GM12801 (cell line): ENCODE measurements around the gene EMILIN2.

Experiments
- TF ChIP-seq, protein P1 (sequence below): IDR thresholded peaks from one replicate; pipeline ENCODE4 v1.5.1; 2011; ENCODE audit warnings: control low read depth; ENCODE audit not compliant: insufficient read length; ENCODE audit errors: extremely low read depth

Gene EMILIN2

DNA sequence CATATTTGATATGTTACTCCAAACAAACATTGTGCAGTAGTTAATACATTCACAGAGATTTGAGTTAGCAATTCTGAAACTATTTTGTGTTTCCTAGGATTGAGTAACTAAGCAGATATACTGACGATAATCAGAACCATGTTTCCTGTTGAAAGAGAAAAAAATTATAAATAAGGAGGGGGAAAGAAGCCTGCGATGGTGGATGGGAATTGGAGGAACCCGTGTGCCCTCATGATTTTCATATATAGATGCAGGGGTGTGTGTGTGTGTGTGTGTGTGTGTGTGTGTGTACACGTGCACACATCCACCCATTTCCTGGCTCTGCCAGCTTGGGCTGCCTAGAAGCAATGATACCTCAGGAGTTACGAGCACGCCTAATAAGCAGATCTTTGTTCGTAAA lies 109.2 kb downstream of the EMILIN2 start:
- TF ChIP-seq, protein P1, sequence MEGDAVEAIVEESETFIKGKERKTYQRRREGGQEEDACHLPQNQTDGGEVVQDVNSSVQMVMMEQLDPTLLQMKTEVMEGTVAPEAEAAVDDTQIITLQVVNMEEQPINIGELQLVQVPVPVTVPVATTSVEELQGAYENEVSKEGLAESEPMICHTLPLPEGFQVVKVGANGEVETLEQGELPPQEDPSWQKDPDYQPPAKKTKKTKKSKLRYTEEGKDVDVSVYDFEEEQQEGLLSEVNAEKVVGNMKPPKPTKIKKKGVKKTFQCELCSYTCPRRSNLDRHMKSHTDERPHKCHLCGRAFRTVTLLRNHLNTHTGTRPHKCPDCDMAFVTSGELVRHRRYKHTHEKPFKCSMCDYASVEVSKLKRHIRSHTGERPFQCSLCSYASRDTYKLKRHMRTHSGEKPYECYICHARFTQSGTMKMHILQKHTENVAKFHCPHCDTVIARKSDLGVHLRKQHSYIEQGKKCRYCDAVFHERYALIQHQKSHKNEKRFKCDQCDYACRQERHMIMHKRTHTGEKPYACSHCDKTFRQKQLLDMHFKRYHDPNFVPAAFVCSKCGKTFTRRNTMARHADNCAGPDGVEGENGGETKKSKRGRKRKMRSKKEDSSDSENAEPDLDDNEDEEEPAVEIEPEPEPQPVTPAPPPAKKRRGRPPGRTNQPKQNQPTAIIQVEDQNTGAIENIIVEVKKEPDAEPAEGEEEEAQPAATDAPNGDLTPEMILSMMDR = no peak

DNA sequence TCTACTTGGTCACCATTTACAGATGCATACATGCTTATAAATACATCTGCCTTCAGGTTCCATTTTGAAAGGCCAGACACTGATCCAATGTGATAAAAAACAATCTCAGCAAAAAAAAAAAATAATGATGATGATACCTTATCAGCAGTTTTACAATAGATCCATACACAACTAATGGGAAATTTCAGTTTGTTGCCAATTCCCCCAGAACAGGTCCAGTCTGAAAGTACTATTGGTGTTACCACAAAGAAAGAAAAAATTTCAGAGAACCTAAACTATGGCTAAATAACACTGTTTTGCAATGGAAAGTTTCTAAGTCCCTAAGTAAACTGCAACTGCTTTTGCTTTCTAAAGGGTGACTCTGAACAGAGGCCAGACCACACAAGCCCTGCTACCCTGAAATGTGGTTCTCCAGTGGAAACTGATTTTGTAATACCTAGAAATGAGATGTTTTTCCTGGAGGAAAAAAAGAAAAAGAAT lies 112.1 kb downstream of the EMILIN2 start:
- TF ChIP-seq, protein P1 = no peak

DNA sequence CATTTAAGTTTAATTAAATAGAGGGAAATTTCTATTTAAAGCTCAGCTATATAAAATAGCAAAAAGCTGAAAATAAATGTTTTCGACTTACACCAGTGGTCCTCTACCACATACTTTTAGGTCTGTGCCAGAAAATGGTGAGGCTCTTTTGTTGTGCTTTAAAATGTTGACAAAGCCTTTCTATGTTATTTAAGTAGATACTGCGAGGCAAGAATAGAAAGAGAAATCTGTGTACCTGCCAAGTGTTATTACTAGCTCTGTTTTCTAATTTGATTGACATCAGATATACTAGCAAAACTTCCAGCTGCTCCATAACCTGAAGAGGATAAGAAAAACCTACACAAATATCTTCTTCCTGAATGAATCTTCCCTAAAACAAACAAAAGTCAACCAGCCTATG lies 112.5 kb downstream of the EMILIN2 start:
- TF ChIP-seq, protein P1 = no peak

DNA sequence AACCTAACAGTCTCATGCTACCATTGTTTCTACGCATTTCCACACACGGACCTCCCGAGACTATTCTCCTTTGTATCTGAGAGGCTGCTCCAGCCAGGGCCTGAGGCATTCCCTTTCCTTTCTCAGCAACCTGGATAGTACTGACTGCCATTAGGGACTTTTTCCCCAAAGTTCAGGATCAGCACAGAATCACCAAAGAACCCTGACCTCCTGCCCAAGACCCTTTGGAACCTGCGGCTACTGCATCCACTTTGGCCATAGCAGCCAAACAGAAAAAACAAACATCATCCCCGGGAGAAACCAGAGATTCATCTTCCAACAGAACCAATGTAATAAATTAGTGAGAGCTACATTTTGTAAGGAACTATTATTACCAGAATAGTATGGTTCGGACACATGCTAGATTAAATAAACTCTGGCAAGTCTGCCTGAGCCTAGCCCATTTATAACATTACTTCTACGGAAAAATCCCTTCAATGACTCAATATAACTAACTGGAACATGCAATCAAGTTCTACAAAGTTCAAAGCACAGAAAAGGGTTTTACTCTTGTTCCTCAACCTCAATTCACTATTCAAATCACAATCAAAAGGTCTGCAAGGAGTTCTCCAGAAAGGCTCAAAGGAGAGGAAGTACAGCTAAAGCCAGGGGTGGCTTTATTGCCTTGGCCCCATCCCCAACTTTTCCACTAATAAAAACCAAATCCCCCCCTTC lies 114.3 kb downstream of the EMILIN2 start:
- TF ChIP-seq, protein P1 = no peak

DNA sequence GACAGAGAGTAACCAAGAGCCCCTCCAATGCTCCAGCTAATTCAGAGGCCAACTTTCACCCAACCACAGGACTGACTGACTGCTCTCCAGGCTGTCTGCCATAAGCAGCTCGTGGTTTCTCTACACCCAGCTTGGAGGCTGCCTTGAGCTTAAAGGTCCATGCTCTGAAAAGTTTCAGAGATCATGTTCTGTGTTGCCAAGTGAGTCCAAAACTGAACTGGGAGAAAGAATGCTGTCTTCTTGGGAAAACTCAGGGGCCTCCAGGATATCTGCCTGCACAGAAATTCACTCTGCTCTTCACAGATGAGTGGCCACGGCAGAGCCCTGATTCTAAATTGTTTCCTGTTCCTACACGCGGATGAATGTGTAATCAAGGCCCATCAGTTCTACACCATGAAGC lies 115.0 kb downstream of the EMILIN2 start:
- TF ChIP-seq, protein P1 = no peak

DNA sequence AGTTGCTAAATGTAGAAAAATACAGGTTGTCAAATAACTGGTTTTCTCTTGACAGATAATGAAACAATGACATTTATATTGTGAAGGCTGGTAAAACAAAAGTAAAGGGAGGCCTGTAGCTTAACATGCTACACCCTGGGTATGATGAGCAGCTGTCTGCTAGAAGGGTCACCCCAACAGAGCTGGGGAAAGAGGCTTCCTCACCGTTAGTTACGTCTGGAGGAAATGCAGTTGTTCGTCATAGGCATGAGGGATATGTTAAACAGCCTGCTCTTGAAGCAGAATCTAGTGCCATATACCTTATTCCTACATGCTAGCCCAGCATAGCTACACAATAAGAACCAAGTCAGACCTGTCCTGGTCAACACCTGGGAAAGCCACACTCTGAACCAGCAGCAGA lies 116.2 kb downstream of the EMILIN2 start:
- TF ChIP-seq, protein P1 = no peak

DNA sequence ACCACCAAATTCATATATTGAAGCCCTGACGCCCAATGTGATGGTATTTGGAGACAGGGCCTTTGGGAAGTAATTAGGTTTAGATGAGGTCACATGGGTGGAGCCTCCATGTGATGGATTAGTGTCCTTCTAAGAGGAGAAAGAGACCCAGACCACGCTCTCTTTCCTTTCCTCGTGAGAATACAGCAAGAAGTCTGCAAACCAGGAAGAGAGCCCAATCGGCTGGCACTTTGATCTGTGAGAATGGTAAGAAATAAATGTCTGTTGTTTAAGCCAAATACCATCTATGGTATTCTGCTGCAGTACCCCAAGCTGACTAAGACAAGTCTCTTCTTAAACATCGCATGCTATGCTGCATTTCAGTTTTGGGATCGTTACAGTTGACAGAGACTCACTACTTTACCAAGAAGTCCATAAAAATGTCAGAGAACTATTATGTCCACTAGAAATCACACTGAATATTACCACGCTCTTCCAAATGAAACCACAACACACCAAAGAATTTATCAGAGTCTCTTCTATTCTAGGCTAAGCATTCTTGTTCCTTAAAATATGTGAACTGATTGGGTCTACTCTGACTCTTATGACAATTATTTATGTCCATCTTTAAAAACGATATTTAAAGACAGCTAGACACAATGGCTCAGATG lies 117.7 kb downstream of the EMILIN2 start:
- TF ChIP-seq, protein P1 = no peak
